ENCODE results near the gene FOLH1. TPM values are rescaled to one million over a fixed set of nuclear protein-coding genes. Genes with fewer than 3 reads are reported as not detected.
"Not testable (repeated sequence)": the region's sequence is repeated elsewhere in the genome, so short reads cannot be mapped to it uniquely, and the experiment has no call there.

The FOLH1 gene
- total RNA-seq, result not detected in 2 replicates

DNA sequence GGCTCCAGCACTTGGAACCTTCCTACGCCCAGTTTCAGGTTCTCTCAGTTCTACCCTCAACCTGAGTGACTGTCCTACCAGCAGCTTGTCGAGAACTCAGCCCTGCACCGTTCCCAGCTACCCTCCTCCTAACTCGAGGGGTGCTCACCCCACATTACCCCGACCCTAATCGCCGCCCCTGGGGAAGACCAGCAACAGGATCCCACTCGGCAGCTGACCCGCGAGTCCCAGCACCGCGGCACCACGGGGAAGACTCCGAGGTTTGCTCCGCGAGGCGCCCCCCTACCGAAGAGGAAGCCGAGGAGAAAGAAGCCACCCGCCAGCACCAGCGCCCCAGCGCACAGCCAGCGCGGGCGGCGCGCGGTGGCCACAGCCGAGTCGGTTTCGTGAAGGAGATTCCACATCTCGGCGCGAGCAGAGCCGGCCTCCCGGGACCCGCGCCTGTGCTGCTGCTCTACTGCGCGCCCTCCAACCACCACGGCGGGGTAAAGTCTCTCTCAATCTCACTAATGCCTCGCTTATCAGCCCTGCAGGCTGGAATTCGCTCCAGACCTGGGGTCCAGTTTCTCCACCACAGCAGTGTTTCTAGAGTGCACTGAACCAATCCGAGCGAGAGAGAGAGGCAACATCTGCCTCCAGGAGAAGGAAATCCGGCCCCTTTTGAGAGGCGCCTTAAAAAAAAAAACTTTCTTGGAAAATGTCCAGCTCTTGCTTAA, at the start of gene FOLH1:
Gene FOLH1, minus strand, starts transcription at position 597 of the 716 bp plus-strand sequence. Its CDS starts 193 bp downstream, at position 404.
- intact Hi-C loops (cut with micrococcal nuclease), result no loop called here

- intact Hi-C loops (cut with micrococcal nuclease), result not testable (repeated sequence)
Measured at GRCh38 chr11:49255148-49255547, 46.7 kb upstream of the FOLH1 start.

DNA sequence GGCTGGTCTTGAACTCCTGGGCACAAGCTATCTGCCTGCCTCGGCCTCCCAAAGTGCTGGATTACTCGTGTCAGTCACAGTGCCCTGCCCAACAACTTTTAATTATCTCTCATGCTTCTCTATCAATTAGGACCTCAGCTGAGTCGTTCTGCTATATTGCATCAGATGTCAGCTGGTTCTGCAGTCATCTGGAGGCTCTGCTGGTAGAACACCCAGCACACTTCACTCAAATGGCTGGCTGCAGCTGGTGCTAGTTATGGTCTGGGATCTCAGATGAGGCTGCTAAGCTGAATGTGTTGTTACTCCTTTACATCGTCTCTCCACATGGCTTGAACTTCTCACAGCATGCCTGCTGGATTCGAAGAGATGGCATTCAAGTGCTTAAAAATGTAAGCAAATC, 42.8 kb upstream of the FOLH1 start:
- intact Hi-C loops (cut with micrococcal nuclease), result not testable (repeated sequence)

GRCh38 chr11:49250398-49251115, 42.2 kb upstream of the FOLH1 start:
- intact Hi-C loops (cut with micrococcal nuclease), result not testable (repeated sequence)

- intact Hi-C loops (cut with micrococcal nuclease), result not testable (repeated sequence)
Measured at GRCh38 chr11:49249363-49249762, 41.0 kb upstream of the FOLH1 start.

- intact Hi-C loops (cut with micrococcal nuclease), result not testable (repeated sequence)
Measured at GRCh38 chr11:49233685-49234084, 25.3 kb upstream of the FOLH1 start.

GRCh38 chr11:49233019-49233418, 24.6 kb upstream of the FOLH1 start:
- intact Hi-C loops (cut with micrococcal nuclease), result not testable (repeated sequence)

DNA sequence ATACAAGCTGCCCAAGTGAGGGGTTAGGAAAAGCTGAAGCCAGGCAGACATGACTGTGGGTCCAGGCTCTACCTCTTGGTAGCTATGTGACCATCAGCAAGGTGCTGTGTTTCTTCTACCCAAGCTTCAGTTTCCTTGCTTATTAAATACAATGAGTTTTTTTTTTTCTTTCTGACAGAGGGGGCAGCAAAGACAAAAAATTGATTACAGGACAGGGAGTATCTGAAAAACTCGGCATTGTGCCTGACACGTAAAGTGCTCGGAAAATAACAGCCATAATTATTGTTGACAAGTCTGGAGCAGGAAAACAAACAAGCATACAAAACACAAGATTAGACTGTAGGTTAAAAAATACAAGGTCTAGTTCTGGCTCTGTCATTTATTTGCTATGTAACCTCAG, 23.3 kb upstream of the FOLH1 start:
- intact Hi-C loops (cut with micrococcal nuclease), result not testable (repeated sequence)

- intact Hi-C loops (cut with micrococcal nuclease), result not testable (repeated sequence)
Measured at GRCh38 chr11:49230534-49230933, 22.1 kb upstream of the FOLH1 start.

- intact Hi-C loops (cut with micrococcal nuclease), result not testable (repeated sequence)
Measured at GRCh38 chr11:49230001-49230400, 21.6 kb upstream of the FOLH1 start.

GRCh38 chr11:49229136-49229535, 20.7 kb upstream of the FOLH1 start:
- intact Hi-C loops (cut with micrococcal nuclease), result not testable (repeated sequence)

DNA sequence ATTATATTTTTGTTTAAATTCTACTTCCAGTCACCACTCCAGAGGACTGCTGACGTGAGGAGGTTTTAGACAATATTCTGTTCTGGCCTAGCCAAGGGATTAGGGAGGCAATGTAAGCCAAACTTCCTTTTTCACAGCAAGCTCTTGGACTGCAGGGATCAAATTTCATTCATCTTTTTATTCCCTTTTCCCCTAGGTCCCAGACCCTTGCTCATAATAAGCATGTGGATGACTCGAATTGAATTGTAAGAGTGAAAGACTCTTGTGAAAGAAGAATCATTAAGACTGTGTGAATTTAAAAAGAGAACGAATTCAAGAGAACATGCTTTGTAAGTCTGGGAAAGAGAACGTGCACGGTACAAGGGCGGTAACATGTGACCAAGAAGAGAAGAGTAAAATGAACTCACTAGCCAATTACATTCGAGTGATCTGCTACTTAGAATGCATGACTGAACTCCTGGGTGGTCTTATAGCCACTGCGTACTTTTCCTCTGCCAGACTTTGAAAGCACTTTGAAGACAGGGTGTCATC, 16.9 kb upstream of the FOLH1 start:
- intact Hi-C loops (cut with micrococcal nuclease), result not testable (repeated sequence)

DNA sequence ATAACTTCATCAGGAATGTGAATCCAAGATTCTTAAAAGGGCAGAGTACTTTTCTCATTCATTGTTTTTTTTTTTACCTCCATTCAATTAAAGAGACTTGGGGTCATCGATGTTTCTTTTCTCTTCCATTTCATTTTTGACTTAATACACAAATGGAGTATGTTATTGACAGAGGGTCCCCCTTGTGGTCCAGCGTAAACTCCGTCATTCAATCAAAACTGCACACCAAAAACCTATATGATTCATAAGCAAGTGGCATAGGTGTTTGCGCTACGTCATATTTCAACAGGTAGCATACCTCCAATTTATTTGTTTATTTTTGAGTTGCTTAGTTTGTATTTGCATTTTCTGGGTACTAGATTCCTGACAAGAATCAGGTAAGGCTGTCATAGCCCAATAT, 12.7 kb upstream of the FOLH1 start:
- intact Hi-C loops (cut with micrococcal nuclease), result no loop called here

DNA sequence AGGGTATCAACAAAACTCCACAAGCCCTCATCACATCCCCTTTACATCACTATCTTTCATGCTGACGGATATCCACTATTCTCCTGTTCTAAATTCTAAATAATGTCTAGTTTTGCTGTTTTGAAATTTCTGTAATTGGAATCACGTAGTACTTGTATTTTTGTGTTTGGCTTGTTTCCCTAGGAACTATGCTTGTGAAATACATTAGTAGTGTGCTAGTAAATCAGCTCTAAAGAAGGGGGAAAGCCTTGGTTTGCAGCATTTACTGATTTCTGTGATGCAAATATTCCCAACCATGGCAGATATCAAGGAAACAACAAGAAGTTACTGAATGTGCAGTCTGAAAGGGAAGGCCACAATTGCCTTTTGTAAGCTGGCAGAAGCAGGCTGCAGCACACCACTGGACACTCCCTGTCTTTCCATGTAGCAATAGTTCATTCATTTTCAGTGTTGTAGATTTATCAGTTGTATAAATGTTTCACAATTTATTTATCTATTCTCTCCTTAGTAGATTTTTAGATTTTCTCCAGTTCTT, 4.7 kb upstream of the FOLH1 start:
- intact Hi-C loops (cut with micrococcal nuclease), result no loop called here

DNA sequence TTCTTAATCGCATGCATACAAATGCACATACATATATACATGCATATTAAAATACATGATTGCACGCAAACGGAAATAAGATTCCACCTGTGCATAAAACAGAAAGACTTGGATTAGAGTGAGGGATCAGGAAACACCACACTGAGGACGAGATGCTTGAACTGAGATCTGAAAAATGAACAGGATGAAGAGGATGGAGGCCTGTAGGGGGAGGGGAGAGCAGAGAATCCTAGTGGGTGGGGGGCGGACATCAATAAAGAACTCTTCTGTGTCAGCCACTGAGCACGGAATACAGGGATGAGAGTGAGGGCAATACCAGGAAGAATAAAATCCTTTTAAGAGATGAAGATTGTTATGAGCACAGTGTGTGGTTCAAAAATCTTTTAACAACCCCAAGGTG, 1.4 kb downstream of the FOLH1 start:
- intact Hi-C loops (cut with micrococcal nuclease), result not testable (repeated sequence)

DNA sequence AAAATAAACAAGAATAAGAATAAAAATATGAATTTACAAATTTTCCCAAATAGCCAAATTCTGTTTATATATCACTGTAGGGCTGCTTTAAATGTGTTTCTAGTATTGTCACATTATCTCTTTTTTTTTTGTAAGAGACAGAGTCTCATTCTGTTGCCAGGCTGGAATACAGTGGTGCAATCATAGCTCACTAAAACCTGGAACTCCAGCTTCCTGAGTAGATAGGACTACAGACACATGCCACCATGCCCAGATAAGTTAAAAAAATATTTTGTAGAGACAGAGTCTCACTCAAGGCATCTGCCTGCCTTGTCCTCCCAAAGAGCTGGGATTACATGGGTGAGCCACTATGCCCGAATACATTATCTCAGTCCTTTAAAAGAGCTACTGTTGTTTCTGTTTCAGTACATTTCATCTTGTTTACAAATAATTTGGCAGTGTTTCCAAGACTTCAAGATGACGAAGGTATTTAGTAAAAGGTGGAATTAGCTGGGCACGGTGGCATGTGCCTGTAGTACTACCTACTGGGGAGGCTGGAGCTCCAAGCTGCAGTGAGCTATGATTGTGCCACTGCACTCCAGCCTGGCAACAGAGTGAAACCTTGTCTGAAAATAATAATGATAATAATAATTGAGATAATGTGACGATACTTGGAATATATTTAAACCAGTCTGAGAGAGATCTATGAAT, 6.0 kb downstream of the FOLH1 start:
- intact Hi-C loops (cut with micrococcal nuclease), result no loop called here

DNA sequence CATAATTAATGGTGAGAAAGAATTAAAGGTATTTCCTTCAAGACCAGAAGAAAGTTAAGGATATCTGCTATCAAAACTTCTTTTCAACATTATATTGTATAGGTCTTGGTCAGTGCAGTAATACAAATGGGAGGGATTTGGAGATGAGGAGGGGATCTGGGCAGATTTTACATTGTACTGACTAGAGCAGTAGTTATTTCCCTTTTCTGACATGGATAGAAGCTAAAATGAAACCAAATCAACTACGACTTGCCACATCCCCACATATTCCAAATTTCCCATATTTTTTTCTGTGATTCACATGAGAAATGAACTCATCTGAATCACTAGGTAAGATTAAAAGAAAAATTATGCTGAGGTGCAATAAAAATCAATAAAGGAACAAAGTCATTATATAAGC, 11.6 kb downstream of the FOLH1 start:
- intact Hi-C loops (cut with micrococcal nuclease), result not testable (repeated sequence)

DNA sequence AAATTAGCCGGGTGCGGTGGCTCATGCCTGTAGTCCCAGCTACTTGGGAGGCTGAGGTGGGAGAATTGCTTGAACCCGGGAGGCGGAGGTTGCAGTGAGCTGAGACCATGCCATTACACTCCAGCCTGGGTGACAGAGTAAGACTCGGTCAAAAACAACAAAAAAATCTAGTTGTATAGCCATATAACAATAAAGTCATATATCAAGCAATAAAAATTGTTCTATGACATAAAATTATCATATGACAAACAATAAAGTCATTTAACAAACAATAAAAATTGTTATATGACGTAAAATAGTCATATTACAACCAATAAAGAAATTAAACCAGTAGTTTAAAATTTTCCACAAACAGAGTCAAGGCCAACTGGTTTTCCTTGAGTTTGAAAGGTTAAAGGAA, 12.4 kb downstream of the FOLH1 start:
- intact Hi-C loops (cut with micrococcal nuclease), result not testable (repeated sequence)

DNA sequence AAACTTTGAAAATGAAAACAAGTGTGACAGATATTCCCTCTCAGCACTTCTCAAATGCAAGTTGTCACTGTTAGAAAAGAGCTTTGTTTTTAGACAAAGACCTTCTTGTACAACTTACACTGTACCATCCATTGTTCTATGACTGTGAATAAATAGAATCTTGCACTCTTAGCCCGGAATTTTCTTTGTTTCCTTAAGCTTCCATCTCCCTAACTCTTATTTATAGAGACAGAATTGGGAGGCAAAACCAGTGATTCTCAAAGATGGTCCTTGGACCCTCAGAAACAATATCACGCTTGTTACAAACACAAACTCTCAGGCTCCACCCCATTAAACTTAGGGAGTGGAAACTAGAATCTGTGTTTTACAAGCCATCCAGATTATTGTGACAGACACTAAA, 18.1 kb downstream of the FOLH1 start:
- intact Hi-C loops (cut with micrococcal nuclease), result not testable (repeated sequence)

DNA sequence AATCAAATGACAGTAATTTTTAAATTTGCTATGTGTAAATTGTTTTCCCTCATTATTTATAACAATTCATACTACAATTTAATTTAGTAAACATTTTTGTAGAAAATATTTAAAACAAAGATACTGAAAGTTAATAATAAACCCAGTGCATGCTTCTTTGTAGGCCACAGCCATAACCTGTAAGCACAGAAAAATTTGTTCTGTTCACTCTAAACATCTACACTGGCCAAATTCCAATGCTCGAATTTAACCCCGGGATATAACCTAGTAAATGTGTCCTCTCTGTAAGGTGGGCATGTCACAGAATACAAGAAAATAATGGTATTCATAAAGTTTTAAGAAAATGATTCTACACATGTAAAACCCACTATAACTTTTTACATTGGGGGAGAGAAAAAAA, 22.2 kb downstream of the FOLH1 start:
- intact Hi-C loops (cut with micrococcal nuclease), result not testable (repeated sequence)

- intact Hi-C loops (cut with micrococcal nuclease), result not testable (repeated sequence)
Measured at GRCh38 chr11:49185597-49185996, 22.8 kb downstream of the FOLH1 start.

- intact Hi-C loops (cut with micrococcal nuclease), result not testable (repeated sequence)
Measured at GRCh38 chr11:49184756-49185155, 23.6 kb downstream of the FOLH1 start.
